KOPT-K1 (cell line): Measurements from ENCODE around the gene FNBP1.
A peak's percentile ranks its signal among the peaks of the same experiment; 100 is the strongest.

ENCODE experiments used
- H3K27ac ChIP-seq: fragments of 200-600 bp; sonication (generic); 2 replicates; pipeline ENCODE4 v1.5.1; 2016; ENCODE audit warnings: antibody characterized with exemption, mild to moderate bottlenecking, low read depth, low read length; ENCODE audit not compliant: poor library complexity, severe bottlenecking
- H3K36me3 ChIP-seq: fragments of 200-600 bp; sonication (generic); 2 replicates; pipeline ENCODE4 v1.5.1; 2017; ENCODE audit warnings: antibody characterized with exemption, mild to moderate bottlenecking, low read length, moderate library complexity; ENCODE audit not compliant: insufficient read depth
- H3K9me3 ChIP-seq: fragments of 200-600 bp; sonication (generic); 2 replicates; pipeline ENCODE4 v1.5.1; 2017; ENCODE audit warnings: antibody characterized with exemption, low read length, mild to moderate bottlenecking; ENCODE audit not compliant: insufficient read depth, poor library complexity, severe bottlenecking

Gene FNBP1

DNA sequence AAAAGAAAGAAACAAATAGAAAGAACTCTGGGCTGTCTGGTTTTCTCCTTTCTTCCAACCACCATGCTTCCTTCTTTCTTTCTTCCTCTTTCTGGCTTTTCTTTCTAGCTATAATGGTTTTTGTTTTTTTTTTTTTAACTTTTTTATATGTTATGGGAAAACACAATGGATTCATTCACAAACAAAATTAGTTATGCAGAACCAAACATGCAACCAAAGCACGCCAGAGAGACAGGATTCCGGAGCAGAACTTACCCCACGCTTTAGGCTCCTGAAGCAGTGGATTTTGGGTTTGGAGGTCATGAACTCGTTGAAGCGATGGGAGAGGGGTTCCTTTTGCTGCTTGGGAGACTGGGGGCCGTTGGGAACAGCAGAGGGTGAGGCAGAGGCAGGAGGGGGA, 119.4 kb downstream of the FNBP1 start:
- no peak overlapping the region for H3K27ac ChIP-seq
- H3K9me3 ChIP-seq = no peaks in the 10 kb centered on the region
- H3K36me3 ChIP-seq = peaks cover 100% of the 10 kb centered on the region

DNA sequence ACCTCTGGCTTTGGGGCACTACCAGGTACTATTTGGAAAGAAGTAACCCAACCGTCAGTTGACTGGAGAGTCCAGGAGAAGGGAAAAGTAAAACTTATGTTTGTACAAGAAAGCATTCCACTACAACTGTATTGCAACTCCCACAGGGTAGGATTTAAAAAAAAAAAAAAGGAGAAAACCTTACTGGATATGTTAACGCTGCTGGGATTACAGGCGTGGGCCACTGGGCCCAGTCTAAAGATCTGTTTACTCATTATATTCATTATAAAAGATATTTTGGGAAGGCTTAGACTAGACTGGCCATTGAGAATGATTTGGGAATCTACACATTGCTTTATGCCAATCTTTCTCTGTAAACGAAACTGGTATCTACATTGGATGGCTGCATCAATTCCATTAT, 121.1 kb downstream of the FNBP1 start:
- peaks cover 100% of the 10 kb centered on the region for H3K36me3 ChIP-seq
- no peaks in the 10 kb centered on the region for H3K9me3 ChIP-seq
- no peak overlapping the region for H3K27ac ChIP-seq

DNA sequence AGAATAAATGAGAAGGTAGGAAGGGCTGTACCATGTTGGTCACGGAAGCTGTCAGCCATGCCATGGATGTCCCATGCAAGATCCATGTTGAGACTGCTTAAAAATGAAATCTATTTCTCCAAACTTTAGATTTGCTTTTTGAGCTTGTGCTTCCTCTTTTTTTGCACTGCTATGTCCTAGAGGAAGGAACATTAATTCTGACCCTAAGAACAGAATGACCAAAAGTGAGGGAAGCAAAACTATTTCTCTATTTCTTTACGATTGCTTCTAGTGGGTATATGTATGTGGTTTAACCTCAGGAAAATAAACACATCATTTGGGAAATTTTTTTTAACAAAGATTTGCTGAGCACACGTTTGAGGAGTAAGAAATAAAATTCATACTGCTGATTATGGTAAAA, 123.1 kb downstream of the FNBP1 start:
- H3K36me3 ChIP-seq = peaks cover 99% of the 10 kb centered on the region
- no peak overlapping the region for H3K27ac ChIP-seq
- no peaks in the 10 kb centered on the region for H3K9me3 ChIP-seq

DNA sequence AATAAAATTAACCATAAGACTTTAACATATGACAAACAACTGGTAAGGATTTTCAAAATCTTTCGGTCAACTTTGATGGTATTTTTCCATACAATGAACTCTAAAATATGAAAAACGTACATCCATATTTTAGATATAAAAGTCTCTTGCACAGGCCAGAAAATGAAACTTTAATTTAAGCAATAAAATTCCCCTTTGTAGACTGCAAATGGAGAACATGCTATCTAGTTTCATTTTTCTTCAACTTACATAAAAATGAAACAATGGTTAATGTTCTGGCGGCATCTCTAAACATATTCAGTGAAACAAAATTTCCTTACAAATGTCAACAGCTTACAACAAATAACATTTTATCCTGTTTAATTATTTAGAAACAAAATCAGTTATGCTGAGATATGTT, 123.7 kb downstream of the FNBP1 start:
- H3K36me3 ChIP-seq = peaks cover 94% of the 10 kb centered on the region
- H3K27ac ChIP-seq = peak overlapping the region; percentile 3
- no peaks in the 10 kb centered on the region for H3K9me3 ChIP-seq

DNA sequence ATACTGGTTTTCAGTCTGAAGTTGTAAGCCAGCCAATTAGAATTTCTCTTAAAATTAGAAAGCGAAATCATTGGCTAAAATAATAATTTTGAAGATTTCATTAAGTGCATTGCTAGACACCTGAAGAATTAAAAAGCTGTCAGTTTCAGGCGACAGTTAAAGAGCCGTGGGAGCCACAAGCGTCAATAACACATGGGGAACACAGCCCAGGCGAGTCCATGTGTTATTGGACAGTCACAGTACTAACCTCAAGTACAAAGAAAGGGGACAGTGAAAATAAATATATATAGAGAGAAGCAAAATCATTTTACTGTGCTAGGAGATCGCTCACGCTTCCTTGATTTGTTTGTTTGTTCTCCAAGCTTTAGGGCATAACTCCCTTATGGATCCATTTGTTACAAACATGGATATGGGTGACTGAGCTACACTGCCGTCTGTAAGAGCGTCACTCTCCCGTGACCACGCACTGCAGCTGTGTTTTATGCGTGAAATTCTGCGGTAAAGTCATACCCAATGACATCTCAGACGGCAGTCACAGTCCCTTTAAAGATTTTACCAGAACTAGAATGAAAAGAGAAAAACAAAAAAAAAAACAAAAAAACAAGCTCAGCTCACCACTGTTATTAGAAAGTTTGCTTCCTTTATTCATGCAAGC, 124.6 kb downstream of the FNBP1 start:
- Histone ChIP-seq H3K9me3 (no peaks in the 10 kb centered on the region), H3K27ac (peak overlapping the region; percentile 3), H3K36me3 (peaks cover 87% of the 10 kb centered on the region)

DNA sequence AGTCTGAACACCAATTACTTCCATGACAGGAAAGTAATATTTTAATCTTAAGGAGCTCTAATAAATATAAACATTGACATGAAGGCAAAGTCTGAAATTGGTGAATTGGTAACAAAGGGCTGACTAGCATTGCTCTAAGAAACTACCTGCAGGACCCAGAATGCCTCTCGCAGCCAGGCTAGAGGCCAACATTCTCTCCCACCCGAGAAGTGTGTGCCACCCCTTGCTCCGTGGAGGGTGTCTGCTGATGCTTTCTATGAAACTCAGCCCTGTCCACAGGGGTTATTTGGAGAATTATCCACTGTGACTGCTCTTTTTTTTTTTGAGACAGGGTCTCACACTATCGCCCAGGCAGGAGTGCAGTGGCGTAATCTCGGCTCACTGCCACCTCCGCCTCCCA, 126.3 kb downstream of the FNBP1 start:
- H3K27ac ChIP-seq = no peak overlapping the region
- H3K36me3 ChIP-seq = peaks cover 83% of the 10 kb centered on the region
- H3K9me3 ChIP-seq = no peaks in the 10 kb centered on the region

DNA sequence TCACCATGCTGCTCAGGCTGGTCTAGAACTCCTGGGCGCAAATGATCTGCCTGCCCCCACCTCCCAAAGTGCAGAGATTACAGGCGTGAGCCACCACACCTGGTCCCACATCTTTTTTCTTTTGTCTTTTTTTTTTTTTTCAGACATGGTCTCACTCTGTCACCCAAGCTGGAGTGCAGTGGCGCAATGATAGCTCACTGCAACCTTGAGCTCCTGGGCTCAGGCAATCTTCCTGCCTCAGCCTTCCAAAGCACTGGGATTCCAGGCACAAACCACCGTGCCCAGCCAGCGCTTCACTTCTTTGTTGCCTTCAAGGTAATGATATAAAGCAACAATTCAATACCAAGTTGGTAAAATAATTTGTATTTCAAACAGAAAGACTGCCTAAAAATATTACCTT, 128.9 kb downstream of the FNBP1 start:
- H3K27ac ChIP-seq = no peak overlapping the region
- no peaks in the 10 kb centered on the region for H3K9me3 ChIP-seq
- peaks cover 82% of the 10 kb centered on the region for H3K36me3 ChIP-seq

DNA sequence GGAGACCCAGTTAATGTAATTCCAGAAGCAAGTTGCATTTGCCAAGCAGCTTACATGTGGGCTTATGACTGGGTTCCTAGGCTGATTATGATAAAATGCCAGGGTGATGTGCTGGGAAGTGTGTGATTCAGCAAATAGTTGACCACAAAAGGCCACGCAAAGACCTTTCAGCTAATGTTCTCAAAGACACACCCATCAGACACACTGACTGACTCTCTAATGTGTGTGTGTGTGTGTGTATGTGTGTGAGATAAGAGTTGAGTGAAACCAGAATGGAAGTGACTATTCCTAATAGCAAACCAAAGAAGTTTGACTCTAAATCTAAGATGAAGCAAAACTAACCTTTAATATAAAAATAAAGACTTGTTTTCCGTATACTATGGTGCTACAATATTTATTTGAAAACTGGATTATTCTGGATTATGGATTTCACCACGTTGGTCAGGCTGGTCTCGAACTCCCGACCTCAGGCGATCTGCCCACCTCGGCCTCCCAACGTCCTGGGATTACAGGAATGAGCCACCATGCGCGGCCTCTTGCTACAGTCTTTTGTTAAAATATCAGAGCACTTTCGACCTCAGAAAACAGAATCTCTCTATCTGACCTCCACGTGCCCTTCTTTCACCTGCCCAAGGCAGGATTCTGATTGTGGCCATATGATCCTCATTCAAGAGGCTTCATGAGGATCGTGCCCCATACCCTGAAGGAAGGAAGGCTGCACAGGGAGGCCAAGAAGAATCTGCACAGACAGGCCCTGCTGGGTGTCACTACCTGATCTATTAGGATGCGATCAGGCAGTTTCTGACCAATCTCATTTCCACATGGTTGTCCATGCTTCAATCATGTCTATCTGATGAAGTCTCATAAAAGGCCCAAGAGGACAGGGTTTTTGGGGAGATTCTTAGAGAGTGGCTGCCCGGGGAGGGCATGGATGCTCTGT, 132.1 kb downstream of the FNBP1 start:
- no peak overlapping the region for H3K27ac ChIP-seq
- H3K36me3 ChIP-seq = peaks cover 81% of the 10 kb centered on the region
- no peaks in the 10 kb centered on the region for H3K9me3 ChIP-seq

DNA sequence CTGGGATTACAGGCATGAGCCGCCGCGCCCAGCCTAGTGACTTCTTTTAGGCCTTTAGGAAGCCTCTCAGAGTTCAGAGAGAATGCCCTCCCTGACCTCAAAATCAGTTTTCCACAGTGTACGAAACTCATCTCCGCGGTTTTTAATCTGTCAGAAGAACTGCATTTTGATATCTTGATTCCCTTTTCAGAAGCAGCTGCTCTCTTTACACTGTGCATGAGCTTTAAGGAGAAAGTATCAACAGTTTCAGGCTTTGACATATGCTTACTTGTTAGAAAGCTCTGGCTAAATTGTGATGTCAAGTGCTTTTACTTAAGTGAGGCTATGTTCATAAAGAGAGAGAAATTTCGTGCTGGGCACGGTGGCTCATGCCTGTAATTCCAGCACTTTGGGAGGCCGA, 133.1 kb downstream of the FNBP1 start:
- Histone ChIP-seq H3K27ac (no peak overlapping the region), H3K36me3 (peaks cover 82% of the 10 kb centered on the region)

DNA sequence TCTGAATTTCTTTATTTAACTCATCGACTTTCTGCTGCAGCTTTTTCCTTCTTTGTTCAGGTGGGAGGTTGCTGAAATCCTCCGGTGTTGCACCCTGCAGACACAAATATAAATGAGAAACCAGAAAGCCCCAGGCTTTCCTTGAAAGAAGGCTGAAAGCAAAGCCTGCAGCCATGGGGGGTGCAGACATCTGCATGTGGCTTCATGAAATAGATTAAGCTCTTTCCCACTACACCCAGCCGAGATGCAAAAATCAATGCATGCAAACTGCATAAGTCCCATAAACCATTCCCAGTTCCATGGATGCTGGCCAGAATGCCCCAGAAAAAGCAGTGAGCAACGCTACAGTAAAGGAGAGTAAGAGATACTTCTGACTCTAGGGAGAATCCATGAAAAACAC, 134.1 kb downstream of the FNBP1 start:
- peaks cover 88% of the 10 kb centered on the region for H3K36me3 ChIP-seq
- no peak overlapping the region for H3K27ac ChIP-seq
- H3K9me3 ChIP-seq = no peaks in the 10 kb centered on the region

More for the DNA sequence above, 133.1 kb downstream of the FNBP1 start:
- H3K9me3 ChIP-seq = no peaks in the 10 kb centered on the region

DNA sequence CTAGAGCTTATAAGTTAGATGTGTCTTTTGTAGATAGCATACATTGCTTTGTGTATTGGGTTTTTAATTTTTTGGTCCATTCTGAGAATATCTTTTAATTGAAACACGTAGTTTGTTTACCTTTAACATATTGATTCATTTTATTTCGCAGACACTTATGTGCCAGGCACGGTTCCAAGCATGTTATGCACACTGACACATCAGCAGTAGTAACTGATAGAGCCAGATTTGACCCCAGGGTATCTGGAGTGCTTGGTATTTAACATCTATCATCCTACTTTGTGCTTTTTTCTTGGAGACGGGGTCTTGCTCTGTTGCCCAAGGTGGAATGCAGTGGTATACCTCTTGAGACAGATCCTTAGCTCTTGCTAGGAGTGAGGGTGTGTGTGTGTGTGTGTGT, 135.8 kb downstream of the FNBP1 start:
- Histone ChIP-seq H3K27ac (no peak overlapping the region), H3K9me3 (no peaks in the 10 kb centered on the region), H3K36me3 (peaks cover 93% of the 10 kb centered on the region)

DNA sequence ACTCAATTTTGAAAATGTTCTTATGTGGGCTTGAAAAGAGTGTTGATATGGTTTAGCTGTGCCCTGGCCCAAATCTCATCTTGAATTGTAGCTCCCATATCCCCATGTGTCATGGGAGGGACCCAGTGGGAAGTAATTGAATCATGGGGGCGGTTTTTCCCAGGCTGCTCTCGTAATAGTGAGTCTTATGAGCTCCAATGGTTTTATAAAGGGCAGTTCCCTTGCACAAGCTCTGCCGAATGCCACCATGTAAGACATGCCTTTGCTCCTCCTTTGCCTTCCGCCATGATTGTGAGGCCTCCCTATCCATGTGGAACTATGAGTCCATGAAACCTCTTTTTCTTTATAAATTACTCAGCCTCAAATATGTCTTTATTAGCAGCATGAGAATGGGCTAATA, 136.7 kb downstream of the FNBP1 start:
- Histone ChIP-seq H3K27ac (no peak overlapping the region), H3K36me3 (peaks cover 93% of the 10 kb centered on the region), H3K9me3 (no peaks in the 10 kb centered on the region)

DNA sequence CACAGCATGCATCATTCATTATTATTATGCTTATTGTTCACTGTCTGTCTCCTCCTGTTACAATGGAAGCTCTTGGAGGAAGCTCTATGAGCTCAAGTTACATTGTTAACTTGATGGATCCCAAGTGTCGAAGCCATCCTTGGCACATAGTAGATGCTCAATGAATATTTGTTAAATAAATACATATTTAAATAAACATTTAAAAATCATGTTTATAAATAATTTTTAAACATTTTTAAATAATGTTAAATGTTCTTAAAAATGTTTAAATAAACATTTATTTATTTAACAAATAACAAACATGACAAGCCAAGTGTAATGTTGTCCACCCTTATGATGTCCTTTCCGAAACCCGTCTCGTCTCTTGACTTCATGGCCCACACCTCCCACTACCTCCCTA, 138.3 kb downstream of the FNBP1 start:
- H3K27ac ChIP-seq = no peak overlapping the region
- H3K36me3 ChIP-seq = peaks cover 94% of the 10 kb centered on the region
- H3K9me3 ChIP-seq = no peaks in the 10 kb centered on the region

DNA sequence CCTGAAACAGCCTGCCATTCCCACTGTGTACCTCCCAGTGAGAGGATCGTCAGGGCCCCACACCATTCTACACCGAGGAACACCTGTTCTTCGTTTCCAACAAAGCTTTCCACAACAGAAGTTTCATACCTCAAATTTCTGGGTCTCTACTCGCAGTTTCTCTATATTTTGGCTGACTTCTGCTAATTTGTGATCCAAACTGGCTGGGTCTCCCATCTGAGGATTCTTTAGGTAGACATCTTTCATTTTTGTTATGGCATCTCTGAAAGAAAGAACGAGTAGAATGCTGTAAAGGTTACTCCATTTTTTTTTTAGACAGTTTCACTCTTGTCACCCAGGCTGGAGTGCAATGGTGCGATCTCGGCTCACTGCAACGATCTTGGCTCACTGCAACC, 140.3 kb downstream of the FNBP1 start:
- Histone ChIP-seq H3K9me3 (no peaks in the 10 kb centered on the region), H3K36me3 (peaks cover 96% of the 10 kb centered on the region), H3K27ac (no peak overlapping the region)

DNA sequence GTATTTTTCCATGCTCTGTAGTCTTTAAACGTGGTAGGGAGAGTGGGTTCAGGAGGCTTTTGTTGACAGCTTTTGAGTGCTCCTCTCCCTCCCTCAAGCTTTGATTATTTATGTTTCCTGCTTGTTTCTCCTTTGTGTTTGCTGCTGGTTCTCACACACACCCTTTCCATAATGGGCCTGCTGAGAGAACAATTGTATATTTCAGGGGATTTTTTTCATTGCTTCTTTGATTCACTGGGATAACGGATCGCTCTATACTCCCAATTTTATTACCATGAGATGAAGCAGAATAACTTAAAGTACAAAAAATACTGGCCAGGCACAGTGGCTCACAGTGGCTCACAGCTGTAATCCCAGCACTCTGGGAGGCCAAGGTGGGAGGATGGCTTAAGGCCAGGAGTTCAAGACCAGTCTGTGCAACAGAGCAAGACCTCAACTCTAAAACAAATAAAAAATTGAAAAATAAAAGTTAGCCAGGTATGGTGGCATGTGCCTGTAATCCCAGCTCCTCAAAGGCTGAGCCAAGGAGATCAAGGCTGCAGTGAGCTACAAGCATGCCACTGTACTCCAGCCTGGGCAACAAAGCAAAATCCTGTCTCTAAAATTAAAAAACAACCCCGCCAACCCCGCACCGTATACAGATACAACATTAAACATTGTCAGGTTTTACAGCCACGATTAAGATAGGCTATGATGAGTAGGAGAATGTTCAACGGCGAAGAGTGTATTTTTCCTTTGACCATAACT, 140.8 kb downstream of the FNBP1 start:
- peak overlapping the region; percentile 40 for H3K27ac ChIP-seq
- H3K9me3 ChIP-seq = no peaks in the 10 kb centered on the region
- peaks cover 95% of the 10 kb centered on the region for H3K36me3 ChIP-seq
